GM13976 (cell line): Measurements from ENCODE around the gene ADAM8.
A peak's percentile ranks its signal among the peaks of the same experiment; 100 is the strongest.

Source experiments
- DNase-seq: peaks from one replicate; pipeline ENCODE4 v3.0.0; 2012; ENCODE audit warnings: low spot score
- in situ Hi-C: fragments of 300-500 bp; cut with MboI; formaldehyde crosslinking; loops from one replicate; pipeline ENCODE4 v1.12.0; 2022; ENCODE audit warnings: low sequenced_read_pairs, mixed read lengths, inconsistent platforms; ENCODE audit not compliant: unreplicated experiment
- TF ChIP-seq, protein P1 (sequence below): IDR thresholded peaks from 2 replicates; pipeline ENCODE4 v1.5.1; 2012; ENCODE audit warnings: borderline replicate concordance, mild to moderate bottlenecking; ENCODE audit not compliant: insufficient read depth; ENCODE audit errors: extremely low read depth, missing control alignments, control extremely low read depth

Gene ADAM8

DNA sequence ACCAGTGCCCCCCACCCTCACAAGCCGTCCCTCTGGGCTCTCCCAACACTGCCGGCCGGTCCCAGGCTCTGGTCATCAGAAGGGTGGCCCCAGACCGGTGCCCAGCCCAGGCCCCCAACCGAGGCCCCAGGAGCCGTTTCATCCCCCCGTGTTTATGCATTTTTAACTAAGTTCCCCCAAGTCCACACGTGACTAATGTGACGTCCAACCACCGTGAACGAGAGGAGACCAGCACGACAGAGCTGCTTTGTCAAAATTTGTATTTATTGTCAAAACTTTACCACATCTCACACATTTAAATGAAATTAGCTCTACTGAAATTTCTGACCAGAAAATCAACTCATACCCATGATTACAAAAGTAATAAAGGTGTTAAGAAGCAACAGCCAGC, 30.4 kb downstream of the ADAM8 start:
- no peak for DNase-seq
- TF ChIP-seq, protein P1, sequence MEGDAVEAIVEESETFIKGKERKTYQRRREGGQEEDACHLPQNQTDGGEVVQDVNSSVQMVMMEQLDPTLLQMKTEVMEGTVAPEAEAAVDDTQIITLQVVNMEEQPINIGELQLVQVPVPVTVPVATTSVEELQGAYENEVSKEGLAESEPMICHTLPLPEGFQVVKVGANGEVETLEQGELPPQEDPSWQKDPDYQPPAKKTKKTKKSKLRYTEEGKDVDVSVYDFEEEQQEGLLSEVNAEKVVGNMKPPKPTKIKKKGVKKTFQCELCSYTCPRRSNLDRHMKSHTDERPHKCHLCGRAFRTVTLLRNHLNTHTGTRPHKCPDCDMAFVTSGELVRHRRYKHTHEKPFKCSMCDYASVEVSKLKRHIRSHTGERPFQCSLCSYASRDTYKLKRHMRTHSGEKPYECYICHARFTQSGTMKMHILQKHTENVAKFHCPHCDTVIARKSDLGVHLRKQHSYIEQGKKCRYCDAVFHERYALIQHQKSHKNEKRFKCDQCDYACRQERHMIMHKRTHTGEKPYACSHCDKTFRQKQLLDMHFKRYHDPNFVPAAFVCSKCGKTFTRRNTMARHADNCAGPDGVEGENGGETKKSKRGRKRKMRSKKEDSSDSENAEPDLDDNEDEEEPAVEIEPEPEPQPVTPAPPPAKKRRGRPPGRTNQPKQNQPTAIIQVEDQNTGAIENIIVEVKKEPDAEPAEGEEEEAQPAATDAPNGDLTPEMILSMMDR, result no peak
- in situ Hi-C loops, result no loop called here

DNA sequence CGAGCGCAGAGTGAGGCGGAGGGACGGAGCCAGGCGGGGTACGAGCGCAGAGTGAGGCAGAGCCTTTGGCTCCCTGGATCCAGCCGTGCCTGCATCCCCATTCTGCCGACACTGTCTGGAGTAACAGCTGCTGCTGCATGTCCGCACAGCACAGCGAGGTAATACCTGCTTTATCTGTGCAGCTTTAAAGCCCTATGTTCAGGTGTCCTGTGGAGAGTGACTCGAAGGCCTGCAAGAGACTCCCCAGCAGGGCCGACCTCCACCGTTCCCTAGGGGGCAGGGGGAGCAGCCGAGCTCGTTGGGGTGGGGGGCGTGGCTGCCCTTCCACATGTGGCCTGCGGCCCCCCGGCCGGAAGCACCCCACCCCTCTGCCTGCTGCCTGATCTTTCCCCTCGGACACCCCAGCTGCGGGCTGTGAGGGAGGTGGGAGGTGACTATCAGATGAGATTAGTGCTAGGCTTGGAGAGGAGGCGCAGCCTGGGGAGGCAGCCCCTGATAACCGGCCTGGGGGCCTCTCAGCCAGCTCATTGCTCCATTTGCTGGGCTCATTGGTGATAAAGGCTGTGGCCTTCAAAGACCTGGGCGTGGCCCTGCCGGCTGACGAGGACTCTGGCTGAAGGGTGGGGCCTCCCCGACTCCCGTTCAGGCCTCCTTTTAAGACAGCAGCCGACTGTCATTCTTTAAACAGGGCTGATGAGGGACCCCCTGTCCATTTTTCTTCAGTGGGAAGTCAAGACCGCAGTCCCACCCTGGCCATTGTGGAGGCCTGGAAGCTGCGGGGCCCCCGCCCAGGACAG, 31.0 kb downstream of the ADAM8 start:
- DNase-seq, result no peak
- in situ Hi-C loops, result no loop called here
- TF ChIP-seq, protein P1, result no peak

DNA sequence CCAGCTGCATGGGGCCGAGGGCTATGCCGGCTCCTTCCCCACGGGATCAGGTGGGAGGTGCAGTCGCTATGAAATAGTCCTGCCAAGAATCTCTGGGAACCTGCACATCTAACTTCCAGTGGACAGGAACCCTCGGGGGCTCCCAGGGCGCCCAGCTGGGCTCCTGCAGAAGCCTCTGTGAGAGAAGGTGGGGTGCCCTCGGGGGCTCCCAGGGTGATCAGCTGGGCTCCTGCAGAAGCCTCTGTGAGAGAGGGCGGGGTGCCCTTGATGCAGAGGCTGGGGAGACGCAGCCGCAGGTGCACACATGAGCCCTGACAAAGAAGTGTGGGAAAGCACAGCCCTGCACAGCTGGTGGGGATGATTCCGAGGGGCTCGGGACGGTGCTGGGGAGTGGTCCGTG, 33.1 kb downstream of the ADAM8 start:
- DNase-seq, result no peak
- in situ Hi-C loops, result no loop called here
- TF ChIP-seq, protein P1, result no peak

DNA sequence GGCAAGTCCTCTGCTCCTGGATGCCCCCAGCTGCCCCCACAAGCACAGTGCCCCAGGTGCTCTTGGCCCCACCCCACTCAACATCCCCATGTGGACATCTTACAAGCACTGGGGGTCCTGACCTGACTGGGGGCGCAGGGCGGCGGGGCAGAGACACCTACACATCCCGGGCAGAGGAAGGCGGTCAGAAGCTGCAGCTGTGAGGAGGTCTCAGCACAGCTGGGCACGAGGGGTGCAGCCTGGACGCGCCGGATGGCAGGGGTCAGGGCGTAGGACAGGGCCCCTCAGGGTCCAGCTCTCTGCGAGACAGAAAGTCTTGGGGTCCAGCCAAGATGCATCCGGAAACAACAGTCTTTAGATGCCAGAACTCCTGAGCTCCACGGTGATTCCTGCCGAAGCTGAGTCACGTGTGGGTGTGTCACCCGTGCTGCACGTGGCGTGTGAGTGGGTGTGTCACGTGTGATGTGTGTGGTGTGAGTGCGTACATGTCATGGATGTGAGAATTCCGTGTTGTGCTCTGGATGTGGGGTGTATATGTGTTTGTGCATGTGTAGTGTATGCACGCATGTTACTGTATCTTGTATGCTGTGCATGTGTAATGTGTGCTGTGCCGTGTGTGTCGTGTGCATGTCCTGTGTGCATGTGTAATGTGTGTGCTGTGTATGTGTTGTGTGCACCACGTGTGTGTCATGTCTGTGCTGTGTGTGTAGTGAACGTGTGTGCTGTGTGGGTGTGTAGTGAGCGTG, 33.9 kb downstream of the ADAM8 start:
- in situ Hi-C loops, result no loop called here

DNA sequence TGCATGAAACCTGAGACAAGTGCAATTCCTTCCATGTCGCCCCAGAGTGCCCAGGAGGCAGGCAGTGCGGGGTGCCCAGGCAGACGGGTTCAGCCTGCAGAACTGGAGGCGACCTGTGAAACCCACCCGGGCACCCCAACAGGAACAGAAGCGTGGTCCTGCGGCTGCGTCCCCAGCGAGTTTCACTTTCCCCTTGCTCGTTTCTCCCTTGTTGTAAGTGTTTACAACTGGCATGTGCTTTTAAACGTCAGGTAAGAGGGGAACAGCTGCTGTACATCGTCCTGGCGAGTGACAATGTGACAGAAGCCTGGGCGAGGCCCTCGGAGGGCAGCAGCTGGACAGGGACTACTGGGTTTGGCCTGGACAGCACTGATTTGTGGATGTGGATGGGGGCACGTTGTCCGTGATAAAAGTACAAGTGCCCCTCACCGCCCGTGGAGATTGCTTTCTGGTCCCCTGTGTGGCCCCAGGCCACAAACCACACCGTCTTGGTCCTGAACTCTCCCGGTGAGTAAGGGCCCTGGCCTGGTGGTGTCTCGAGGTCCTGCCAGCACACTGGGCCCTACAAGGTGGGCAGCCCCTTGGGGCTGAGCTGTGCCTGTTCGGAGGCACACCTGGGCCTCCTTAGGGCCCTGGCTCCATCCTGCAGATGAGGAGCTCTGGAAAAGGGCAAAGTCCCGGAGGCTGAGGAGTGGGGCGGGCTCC, 35.0 kb downstream of the ADAM8 start:
- peak; percentile 72 for DNase-seq
- TF ChIP-seq, protein P1, result no peak
- in situ Hi-C loops, result no loop called here

More for the DNA sequence above, 33.9 kb downstream of the ADAM8 start:
- TF ChIP-seq, protein P1, result no peak
- DNase-seq, result no peak

DNA sequence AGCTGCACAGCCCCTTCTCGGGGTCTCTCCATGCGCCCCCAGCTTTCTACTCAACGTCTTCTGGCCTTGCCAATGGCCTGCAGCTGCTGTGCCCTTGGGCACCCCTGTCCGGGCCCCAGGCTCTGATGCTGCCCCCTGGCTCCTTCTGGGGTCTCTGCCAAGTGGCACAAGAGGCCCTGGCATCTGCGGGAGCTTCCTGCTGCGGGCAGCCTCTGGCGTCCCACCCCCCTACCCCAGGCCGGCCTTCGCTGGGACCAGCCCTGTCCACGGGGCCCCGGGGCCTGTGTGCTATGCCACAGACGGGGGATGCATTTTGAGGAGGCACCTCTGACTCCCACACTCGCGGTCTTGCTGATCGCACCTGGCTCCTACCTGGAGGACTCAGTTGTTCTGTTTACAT, 36.7 kb downstream of the ADAM8 start:
- no peak for DNase-seq
- TF ChIP-seq, protein P1, result no peak
- in situ Hi-C loops, result no loop called here
